SU-DHL-6 (cell line): Measurements from ENCODE around the gene MYOG.

Source experiments
- EZH2phosphoT487 ChIP-seq: fragments of 200-600 bp; sonication (generic), shearing (Covaris generic); conservative IDR thresholded peaks from 2 replicates; pipeline ENCODE4 v1.6.1; 2018; ENCODE audit warnings: mild to moderate bottlenecking, antibody characterized with exemption, low read length, moderate library complexity, mixed read lengths
- TF ChIP-seq, protein P1 (sequence below): fragments of 200-600 bp; sonication (generic); IDR thresholded peaks from one replicate; pipeline ENCODE4 v1.5.1; 2017; ENCODE audit warnings: antibody characterized with exemption, mild to moderate bottlenecking, low read length, moderate library complexity; ENCODE audit not compliant: insufficient read depth, poor library complexity, severe bottlenecking

DNA sequence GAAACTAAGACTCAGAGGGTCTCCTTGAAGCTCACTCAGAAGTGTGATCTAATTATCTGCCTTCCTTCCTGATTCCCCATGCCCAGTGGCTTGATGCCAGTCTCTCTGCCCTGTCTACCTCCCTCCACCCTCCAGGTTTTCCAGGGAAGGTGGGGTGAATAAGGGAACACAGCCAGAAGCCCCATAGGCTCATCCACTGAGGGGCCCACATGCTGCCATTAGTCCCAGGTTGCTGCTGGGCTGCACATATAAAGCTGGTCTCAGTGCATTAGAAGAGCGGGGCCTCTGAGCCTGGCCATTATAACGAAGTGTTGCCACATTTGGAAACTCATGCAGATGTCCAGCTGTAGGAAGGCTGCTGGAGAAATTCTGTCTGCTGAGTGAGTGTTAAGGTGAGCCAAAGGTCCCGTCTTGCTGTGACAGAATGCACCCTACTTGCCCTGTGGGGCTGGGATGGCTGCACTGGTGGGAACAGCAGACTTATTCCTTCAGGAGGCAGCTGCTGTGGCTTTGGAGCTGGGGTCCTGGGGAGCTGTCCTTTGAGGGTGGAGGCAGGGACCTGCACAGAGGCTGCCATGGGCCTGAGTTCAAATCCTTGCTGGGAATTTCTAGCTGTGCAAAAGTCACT, 44.7 kb upstream of the MYOG start:
- TF ChIP-seq, protein P1, sequence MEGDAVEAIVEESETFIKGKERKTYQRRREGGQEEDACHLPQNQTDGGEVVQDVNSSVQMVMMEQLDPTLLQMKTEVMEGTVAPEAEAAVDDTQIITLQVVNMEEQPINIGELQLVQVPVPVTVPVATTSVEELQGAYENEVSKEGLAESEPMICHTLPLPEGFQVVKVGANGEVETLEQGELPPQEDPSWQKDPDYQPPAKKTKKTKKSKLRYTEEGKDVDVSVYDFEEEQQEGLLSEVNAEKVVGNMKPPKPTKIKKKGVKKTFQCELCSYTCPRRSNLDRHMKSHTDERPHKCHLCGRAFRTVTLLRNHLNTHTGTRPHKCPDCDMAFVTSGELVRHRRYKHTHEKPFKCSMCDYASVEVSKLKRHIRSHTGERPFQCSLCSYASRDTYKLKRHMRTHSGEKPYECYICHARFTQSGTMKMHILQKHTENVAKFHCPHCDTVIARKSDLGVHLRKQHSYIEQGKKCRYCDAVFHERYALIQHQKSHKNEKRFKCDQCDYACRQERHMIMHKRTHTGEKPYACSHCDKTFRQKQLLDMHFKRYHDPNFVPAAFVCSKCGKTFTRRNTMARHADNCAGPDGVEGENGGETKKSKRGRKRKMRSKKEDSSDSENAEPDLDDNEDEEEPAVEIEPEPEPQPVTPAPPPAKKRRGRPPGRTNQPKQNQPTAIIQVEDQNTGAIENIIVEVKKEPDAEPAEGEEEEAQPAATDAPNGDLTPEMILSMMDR, result no peak
- no peak for TF ChIP-seq EZH2phosphoT487
